GM18868 (cell line): ENCODE measurements around the gene CHMP2B.
"Not testable (repeated sequence)": the region's sequence is repeated elsewhere in the genome, so short reads cannot be mapped to it uniquely, and the experiment has no call there.

Experiments
- ATAC-seq: cut with Tn5 transposase; IDR thresholded peaks from one replicate; pipeline ENCODE4 v1.9.1; 2021; ENCODE audit warnings: mild to moderate bottlenecking, moderate library complexity; ENCODE audit not compliant: unreplicated experiment

CHMP2B gene

GRCh38 chr3:87228316-87228715 lies 1.2 kb downstream of the CHMP2B start:
- ATAC-seq: no peak

- ATAC-seq: no peak
Measured at GRCh38 chr3:87229113-87229512, 2.0 kb downstream of the CHMP2B start.

GRCh38 chr3:87233805-87234204 lies 6.7 kb downstream of the CHMP2B start:
- no peak for ATAC-seq

- no peak for ATAC-seq
Measured at GRCh38 chr3:87236093-87236492, 9.0 kb downstream of the CHMP2B start.

GRCh38 chr3:87246662-87247429 lies 19.7 kb downstream of the CHMP2B start:
- peak; percentile 47 for ATAC-seq

GRCh38 chr3:87247430-87247773 lies 20.3 kb downstream of the CHMP2B start:
- ATAC-seq: peak; percentile 29

GRCh38 chr3:87248231-87248630 lies 21.1 kb downstream of the CHMP2B start:
- ATAC-seq: not testable (repeated sequence)

- ATAC-seq: no peak
Measured at GRCh38 chr3:87248831-87249230, 21.7 kb downstream of the CHMP2B start.

- ATAC-seq: no peak
Measured at GRCh38 chr3:87250009-87250408, 22.9 kb downstream of the CHMP2B start.

- peak; percentile 91 for ATAC-seq
Measured at GRCh38 chr3:87260270-87260669, 33.2 kb downstream of the CHMP2B start.

- no peak for ATAC-seq
Measured at GRCh38 chr3:87261925-87262324, 34.8 kb downstream of the CHMP2B start.

- ATAC-seq: no peak
Measured at GRCh38 chr3:87267953-87268645, 41.0 kb downstream of the CHMP2B start.

- ATAC-seq: no peak
Measured at GRCh38 chr3:87268646-87269211, 41.6 kb downstream of the CHMP2B start.

- ATAC-seq: no peak
Measured at GRCh38 chr3:87269723-87270122, 42.6 kb downstream of the CHMP2B start.

- ATAC-seq: no peak
Measured at GRCh38 chr3:87270908-87271700, 44.0 kb downstream of the CHMP2B start.

- peak; percentile 91 for ATAC-seq
Measured at GRCh38 chr3:87272718-87273341, 45.7 kb downstream of the CHMP2B start.

- ATAC-seq: no peak
Measured at GRCh38 chr3:87276484-87276883, 49.4 kb downstream of the CHMP2B start, which contains the start of gene POU1F1. Gene POU1F1 (minus strand): TSS chr3:87276584. CDS start chr3:87276462, 122 bp downstream.

- peak; percentile 98 for ATAC-seq
Measured at GRCh38 chr3:87287011-87287410, 59.9 kb downstream of the CHMP2B start.

GRCh38 chr3:87288446-87288845 lies 61.3 kb downstream of the CHMP2B start:
- no peak for ATAC-seq

- peak; percentile 93 for ATAC-seq
Measured at GRCh38 chr3:87298111-87298718, 71.1 kb downstream of the CHMP2B start.
